OCI-LY1 (cell line): ENCODE measurements around the gene EXTL2.

Experiments used
- H2AFZ ChIP-seq: fragments of 200-600 bp; sonication (generic), shearing (Covaris generic); 2 replicates; pipeline ENCODE4 v1.6.0; 2014; ENCODE audit warnings: antibody characterized with exemption, mild to moderate bottlenecking, low read length
- H3F3A ChIP-seq: fragments of 200-600 bp; sonication (generic), shearing (Covaris generic); 2 replicates; pipeline ENCODE4 v1.6.0; 2014; ENCODE audit warnings: mild to moderate bottlenecking, antibody characterized with exemption, low read length, moderate library complexity; ENCODE audit not compliant: insufficient read depth
- H3K27ac ChIP-seq: fragments of 200-600 bp; sonication (generic); 2 replicates; pipeline ENCODE4 v1.5.1; 2014; ENCODE audit warnings: low read length, mixed run types, mild to moderate bottlenecking, low read depth; ENCODE audit not compliant: poor library complexity, severe bottlenecking
- H3K27me3 ChIP-seq: fragments of 200-600 bp; sonication (generic); 2 replicates; pipeline ENCODE4 v1.6.0; 2014; ENCODE audit warnings: antibody characterized with exemption, mild to moderate bottlenecking, low read length, moderate library complexity; ENCODE audit not compliant: insufficient read depth
- H3K36me3 ChIP-seq: fragments of 200-600 bp; sonication (generic); 2 replicates; pipeline ENCODE4 v1.6.1; 2014; ENCODE audit warnings: mild to moderate bottlenecking, antibody characterized with exemption, low read length, moderate library complexity, mixed read lengths; ENCODE audit not compliant: insufficient read depth
- H3K4me1 ChIP-seq: fragments of 200-600 bp; sonication (generic); 2 replicates; pipeline ENCODE4 v1.5.1; 2014; ENCODE audit warnings: mild to moderate bottlenecking, low read length, moderate library complexity; ENCODE audit not compliant: insufficient read depth, severe bottlenecking
- H3K4me2 ChIP-seq: fragments of 200-600 bp; sonication (generic), shearing (Covaris generic); 2 replicates; pipeline ENCODE4 v1.6.1; 2014; ENCODE audit warnings: low read length
- H3K4me3 ChIP-seq: fragments of 200-600 bp; sonication (generic); 2 replicates; pipeline ENCODE4 v1.5.1; 2014; ENCODE audit warnings: low read length, low read depth, mild to moderate bottlenecking, mixed read lengths; ENCODE audit not compliant: poor library complexity, severe bottlenecking
- H3K79me2 ChIP-seq: fragments of 200-600 bp; shearing (Covaris generic); 2 replicates; pipeline ENCODE4 v1.6.1; 2016; ENCODE audit warnings: mixed run types, low read length, mixed read lengths; ENCODE audit not compliant: insufficient read depth
- H3K9ac ChIP-seq: fragments of 200-600 bp; sonication (generic), shearing (Covaris generic); 2 replicates; pipeline ENCODE4 v1.6.1; 2014; ENCODE audit warnings: mild to moderate bottlenecking, low read length, mixed read lengths
- H3K9me2 ChIP-seq: fragments of 200-600 bp; sonication (generic), shearing (Covaris generic); 2 replicates; pipeline ENCODE4 v1.6.1; 2014; ENCODE audit warnings: low read depth, mild to moderate bottlenecking, low read length, mixed read lengths
- H3K9me3 ChIP-seq: fragments of 200-600 bp; shearing (Covaris generic); 2 replicates; pipeline ENCODE4 v1.6.1; 2014; ENCODE audit warnings: low read length, mixed read lengths
- H4K20me1 ChIP-seq: fragments of 200-600 bp; sonication (generic), shearing (Covaris generic); 2 replicates; pipeline ENCODE4 v1.6.0; 2016; ENCODE audit warnings: mild to moderate bottlenecking, low read length; ENCODE audit not compliant: insufficient read depth
- EZH2 ChIP-seq: fragments of 200-600 bp; sonication (generic), shearing (Covaris generic); IDR thresholded peaks from 2 replicates; pipeline ENCODE4 v1.8.0; 2017; ENCODE audit warnings: borderline replicate concordance, mixed run types, mild to moderate bottlenecking, antibody characterized with exemption, low read length, moderate library complexity, mixed read lengths
- TF ChIP-seq, protein P1 (sequence below): fragments of 200-600 bp; sonication (generic), shearing (Covaris generic); IDR thresholded peaks from 2 replicates; pipeline ENCODE4 v1.5.1; 2017; ENCODE audit warnings: mild to moderate bottlenecking, antibody characterized with exemption, low read length, moderate library complexity, mixed read lengths

EXTL2 gene

DNA sequence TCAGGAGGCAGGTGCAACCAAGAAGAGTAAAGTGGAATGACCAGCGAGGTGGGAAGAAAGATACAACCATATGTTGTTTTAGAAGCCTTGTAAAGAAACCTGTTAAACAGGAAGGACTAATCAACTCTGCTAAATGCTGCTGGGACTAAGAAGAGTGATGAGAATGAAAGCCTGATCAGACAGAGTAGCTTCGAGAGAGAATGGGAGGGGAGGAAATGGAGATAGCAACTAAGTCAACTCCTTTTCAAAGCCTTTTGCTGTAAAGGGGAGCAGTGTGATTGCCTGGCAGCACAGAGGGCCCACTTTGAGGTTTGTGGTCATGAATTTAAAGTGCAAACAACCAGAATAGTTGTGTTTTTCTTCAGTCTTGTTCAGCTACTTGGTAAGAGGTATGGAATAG lies 32.6 kb upstream of the EXTL2 start:
- Histone ChIP-seq H3K9me3 (no peaks in the 10 kb centered on the region), H3K36me3 (peaks cover 26% of the 10 kb centered on the region), H3K27ac (no peak overlapping the region), H3K27me3 (no peaks in the 10 kb centered on the region), H3F3A (no peaks in the 10 kb centered on the region), H3K79me2 (no peaks in the 10 kb centered on the region), H3K9ac (no peak overlapping the region), H3K4me1 (no peaks in the 10 kb centered on the region), H3K9me2 (no peaks in the 10 kb centered on the region), H2AFZ (no peak overlapping the region), H3K4me3 (no peak overlapping the region), H3K4me2 (no peak overlapping the region), H4K20me1 (no peaks in the 10 kb centered on the region)
- TF ChIP-seq, protein P1, sequence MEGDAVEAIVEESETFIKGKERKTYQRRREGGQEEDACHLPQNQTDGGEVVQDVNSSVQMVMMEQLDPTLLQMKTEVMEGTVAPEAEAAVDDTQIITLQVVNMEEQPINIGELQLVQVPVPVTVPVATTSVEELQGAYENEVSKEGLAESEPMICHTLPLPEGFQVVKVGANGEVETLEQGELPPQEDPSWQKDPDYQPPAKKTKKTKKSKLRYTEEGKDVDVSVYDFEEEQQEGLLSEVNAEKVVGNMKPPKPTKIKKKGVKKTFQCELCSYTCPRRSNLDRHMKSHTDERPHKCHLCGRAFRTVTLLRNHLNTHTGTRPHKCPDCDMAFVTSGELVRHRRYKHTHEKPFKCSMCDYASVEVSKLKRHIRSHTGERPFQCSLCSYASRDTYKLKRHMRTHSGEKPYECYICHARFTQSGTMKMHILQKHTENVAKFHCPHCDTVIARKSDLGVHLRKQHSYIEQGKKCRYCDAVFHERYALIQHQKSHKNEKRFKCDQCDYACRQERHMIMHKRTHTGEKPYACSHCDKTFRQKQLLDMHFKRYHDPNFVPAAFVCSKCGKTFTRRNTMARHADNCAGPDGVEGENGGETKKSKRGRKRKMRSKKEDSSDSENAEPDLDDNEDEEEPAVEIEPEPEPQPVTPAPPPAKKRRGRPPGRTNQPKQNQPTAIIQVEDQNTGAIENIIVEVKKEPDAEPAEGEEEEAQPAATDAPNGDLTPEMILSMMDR, result no peak
- TF ChIP-seq EZH2, result no peak

DNA sequence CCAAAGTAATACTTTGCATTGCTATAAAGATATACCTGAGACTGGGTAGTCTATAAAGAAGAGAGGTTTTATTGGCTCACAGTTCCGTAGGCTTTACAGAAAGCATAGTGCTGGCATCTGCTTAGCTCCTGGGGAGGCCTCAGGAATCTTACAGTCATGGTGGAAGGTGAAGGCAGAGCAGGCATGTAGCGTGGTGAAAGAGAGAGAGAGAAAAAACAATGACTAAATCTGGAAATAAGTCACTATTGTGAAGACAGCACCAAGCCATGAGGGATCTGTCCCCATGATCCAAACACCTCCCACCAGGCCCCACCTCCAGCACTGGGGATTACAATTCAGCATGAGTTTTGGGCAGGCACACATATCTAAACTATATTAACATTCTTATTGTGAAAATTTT lies 31.6 kb upstream of the EXTL2 start:
- Histone ChIP-seq H3K79me2 (no peaks in the 10 kb centered on the region), H3K9me3 (no peaks in the 10 kb centered on the region), H3K9ac (no peak overlapping the region), H3K4me3 (no peak overlapping the region), H3F3A (no peaks in the 10 kb centered on the region), H3K27me3 (no peaks in the 10 kb centered on the region), H3K4me1 (no peaks in the 10 kb centered on the region), H3K4me2 (no peak overlapping the region), H3K9me2 (no peaks in the 10 kb centered on the region), H4K20me1 (no peaks in the 10 kb centered on the region), H2AFZ (no peak overlapping the region), H3K27ac (no peak overlapping the region), H3K36me3 (peaks cover 29% of the 10 kb centered on the region)
- no peak for TF ChIP-seq EZH2
- TF ChIP-seq, protein P1, result no peak

DNA sequence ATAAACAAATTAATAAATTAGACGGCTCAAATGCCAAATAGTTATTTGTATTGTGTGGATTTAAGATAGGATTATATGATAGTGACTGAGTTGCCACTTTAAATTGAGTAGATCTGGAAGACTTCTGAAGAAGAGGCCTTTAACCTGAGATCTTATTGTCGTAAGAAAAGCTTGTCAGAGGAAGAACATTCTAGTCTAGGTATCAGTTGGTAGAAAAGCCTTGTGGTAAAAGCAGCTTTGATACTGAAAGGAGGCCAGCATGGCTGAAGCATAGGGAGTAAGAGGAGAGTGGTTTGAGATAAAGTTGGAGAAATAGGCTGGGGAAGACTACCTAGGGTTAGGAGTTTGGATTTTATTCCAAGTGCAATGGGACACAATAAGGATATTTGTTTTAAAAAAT lies 30.3 kb upstream of the EXTL2 start:
- Histone ChIP-seq H3K9me2 (no peaks in the 10 kb centered on the region), H3K9ac (no peak overlapping the region), H3K4me1 (no peaks in the 10 kb centered on the region), H2AFZ (no peak overlapping the region), H3K4me2 (no peak overlapping the region), H3K79me2 (no peaks in the 10 kb centered on the region), H3K27me3 (no peaks in the 10 kb centered on the region), H3K27ac (no peak overlapping the region), H3F3A (no peaks in the 10 kb centered on the region), H4K20me1 (no peaks in the 10 kb centered on the region), H3K36me3 (peaks cover 29% of the 10 kb centered on the region), H3K4me3 (no peak overlapping the region), H3K9me3 (no peaks in the 10 kb centered on the region)
- TF ChIP-seq EZH2, result no peak
- TF ChIP-seq, protein P1, result no peak
